ENCODE data around the gene AK4. TPM values are rescaled to one million over a fixed set of nuclear protein-coding genes. Genes with fewer than 3 reads are reported as not detected.
"Not testable (repeated sequence)": the region's sequence is repeated elsewhere in the genome, so short reads cannot be mapped to it uniquely, and the experiment has no call there.

Gene AK4
- total RNA-seq (2014; rRNA removed; shearing (Covaris generic)): 22.9 and 23.7 TPM in 2 replicates
- polyA plus RNA-seq (2015; cell fraction: cytosol; rRNA removed): 11.8 and 21.0 TPM in 2 replicates
- polyA plus RNA-seq (2015; cell fraction: nucleus; rRNA removed): 2.1 and 5.6 TPM in 2 replicates

- DNase-seq (ENCODE audit: low read depth, low spot score); in situ Hi-C loops (cut with HindIII; ENCODE audit: low pct_unique_long_range_greater_than_20kb, low sequenced_read_pairs): not testable (repeated sequence)
These were observed at the start of gene AK4 for GRCh38 chr1:65148178-65148547. Gene AK4 (plus strand): TSS chr1:65148203. CDS start chr1:65148408, 205 bp downstream.

- in situ Hi-C loops (cut with HindIII; ENCODE audit: low pct_unique_long_range_greater_than_20kb, low sequenced_read_pairs): no loop called here
- no peak for DNase-seq (ENCODE audit: low read depth, low spot score)
These were observed 44.2 kb upstream of the AK4 start for GRCh38 chr1:65103807-65104206.

GRCh38 chr1:65104854-65105534 lies 43.0 kb upstream of the AK4 start:
- DNase-seq (ENCODE audit: low read depth, low spot score): no peak
- in situ Hi-C loops (cut with HindIII; ENCODE audit: low pct_unique_long_range_greater_than_20kb, low sequenced_read_pairs): no loop called here

- no peak for DNase-seq (ENCODE audit: low read depth, low spot score)
- in situ Hi-C loops (cut with HindIII; ENCODE audit: low pct_unique_long_range_greater_than_20kb, low sequenced_read_pairs): no loop called here
These were observed 42.4 kb upstream of the AK4 start for GRCh38 chr1:65105596-65105995.

GRCh38 chr1:65108025-65108642 lies 39.9 kb upstream of the AK4 start:
- in situ Hi-C loops (cut with HindIII; ENCODE audit: low pct_unique_long_range_greater_than_20kb, low sequenced_read_pairs): no loop called here

GRCh38 chr1:65109487-65109886 lies 38.5 kb upstream of the AK4 start:
- DNase-seq (ENCODE audit: low read depth, low spot score): peak; percentile 14
- in situ Hi-C loops (cut with HindIII; ENCODE audit: low pct_unique_long_range_greater_than_20kb, low sequenced_read_pairs): no loop called here

More at GRCh38 chr1:65108025-65108642, 39.9 kb upstream of the AK4 start:
- no peak for DNase-seq (ENCODE audit: low read depth, low spot score)

GRCh38 chr1:65112811-65113210 lies 35.2 kb upstream of the AK4 start:
- in situ Hi-C loops (cut with HindIII; ENCODE audit: low pct_unique_long_range_greater_than_20kb, low sequenced_read_pairs): no loop called here
- DNase-seq (ENCODE audit: low read depth, low spot score): no peak

GRCh38 chr1:65113298-65113697 lies 34.7 kb upstream of the AK4 start:
- DNase-seq (ENCODE audit: low read depth, low spot score): no peak
- in situ Hi-C loops (cut with HindIII; ENCODE audit: low pct_unique_long_range_greater_than_20kb, low sequenced_read_pairs): no loop called here

GRCh38 chr1:65114322-65114721 lies 33.7 kb upstream of the AK4 start:
- in situ Hi-C loops (cut with HindIII; ENCODE audit: low pct_unique_long_range_greater_than_20kb, low sequenced_read_pairs): no loop called here
- no peak for DNase-seq (ENCODE audit: low read depth, low spot score)

GRCh38 chr1:65119951-65120350 lies 28.1 kb upstream of the AK4 start:
- in situ Hi-C loops (cut with HindIII; ENCODE audit: low pct_unique_long_range_greater_than_20kb, low sequenced_read_pairs): no loop called here
- no peak for DNase-seq (ENCODE audit: low read depth, low spot score)

- in situ Hi-C loops (cut with HindIII; ENCODE audit: low pct_unique_long_range_greater_than_20kb, low sequenced_read_pairs): not testable (repeated sequence)
These were observed 18.9 kb upstream of the AK4 start for GRCh38 chr1:65129104-65129503.

GRCh38 chr1:65138524-65138923 lies 9.5 kb upstream of the AK4 start:
- in situ Hi-C loops (cut with HindIII; ENCODE audit: low pct_unique_long_range_greater_than_20kb, low sequenced_read_pairs): no loop called here
- DNase-seq (ENCODE audit: low read depth, low spot score): no peak

More at GRCh38 chr1:65129104-65129503, 18.9 kb upstream of the AK4 start:
- DNase-seq (ENCODE audit: low read depth, low spot score): not testable (repeated sequence)

GRCh38 chr1:65139793-65140192 lies 8.2 kb upstream of the AK4 start:
- DNase-seq (ENCODE audit: low read depth, low spot score); in situ Hi-C loops (cut with HindIII; ENCODE audit: low pct_unique_long_range_greater_than_20kb, low sequenced_read_pairs): not testable (repeated sequence)

- in situ Hi-C loops (cut with HindIII; ENCODE audit: low pct_unique_long_range_greater_than_20kb, low sequenced_read_pairs): no loop called here
- DNase-seq (ENCODE audit: low read depth, low spot score): peak; percentile 37
These were observed 6.6 kb upstream of the AK4 start for GRCh38 chr1:65141394-65141793.

GRCh38 chr1:65141918-65142317 lies 6.1 kb upstream of the AK4 start:
- no peak for DNase-seq (ENCODE audit: low read depth, low spot score)
- in situ Hi-C loops (cut with HindIII; ENCODE audit: low pct_unique_long_range_greater_than_20kb, low sequenced_read_pairs): no loop called here

- in situ Hi-C loops (cut with HindIII; ENCODE audit: low pct_unique_long_range_greater_than_20kb, low sequenced_read_pairs): not testable (repeated sequence)
These were observed 4.8 kb upstream of the AK4 start for GRCh38 chr1:65143112-65143658.

GRCh38 chr1:65146908-65147423 lies 1.0 kb upstream of the AK4 start:
- in situ Hi-C loops (cut with HindIII; ENCODE audit: low pct_unique_long_range_greater_than_20kb, low sequenced_read_pairs): no loop called here
- no peak for DNase-seq (ENCODE audit: low read depth, low spot score)

More at GRCh38 chr1:65143112-65143658, 4.8 kb upstream of the AK4 start:
- DNase-seq (ENCODE audit: low read depth, low spot score): not testable (repeated sequence)

- in situ Hi-C loops (cut with HindIII; ENCODE audit: low pct_unique_long_range_greater_than_20kb, low sequenced_read_pairs): no loop called here
These were observed 402 bp upstream of the AK4 start for GRCh38 chr1:65147424-65148177.

More at GRCh38 chr1:65147424-65148177, 402 bp upstream of the AK4 start:
- DNase-seq (ENCODE audit: low read depth, low spot score): peak; percentile 7

Measured in SK-MEL-5 (cell line).